ENCODE measurements around the gene RNF212B. TPM values are rescaled to one million over a fixed set of nuclear protein-coding genes. Genes with fewer than 3 reads are reported as not detected.
A peak's percentile ranks its signal among the peaks of the same experiment; 100 is the strongest.
"Not testable (repeated sequence)": the region's sequence is repeated elsewhere in the genome, so short reads cannot be mapped to it uniquely, and the experiment has no call there.

Gene RNF212B, protein sequence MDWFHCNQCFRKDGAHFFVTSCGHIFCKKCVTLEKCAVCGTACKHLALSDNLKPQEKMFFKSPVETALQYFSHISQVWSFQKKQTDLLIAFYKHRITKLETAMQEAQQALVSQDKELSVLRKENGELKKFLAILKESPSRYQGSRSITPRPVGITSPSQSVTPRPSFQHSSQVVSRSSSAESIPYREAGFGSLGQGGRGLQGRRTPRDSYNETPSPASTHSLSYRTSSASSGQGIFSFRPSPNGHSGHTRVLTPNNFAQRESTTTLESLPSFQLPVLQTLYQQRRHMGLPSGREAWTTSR
- not detected for total RNA-seq

DNA sequence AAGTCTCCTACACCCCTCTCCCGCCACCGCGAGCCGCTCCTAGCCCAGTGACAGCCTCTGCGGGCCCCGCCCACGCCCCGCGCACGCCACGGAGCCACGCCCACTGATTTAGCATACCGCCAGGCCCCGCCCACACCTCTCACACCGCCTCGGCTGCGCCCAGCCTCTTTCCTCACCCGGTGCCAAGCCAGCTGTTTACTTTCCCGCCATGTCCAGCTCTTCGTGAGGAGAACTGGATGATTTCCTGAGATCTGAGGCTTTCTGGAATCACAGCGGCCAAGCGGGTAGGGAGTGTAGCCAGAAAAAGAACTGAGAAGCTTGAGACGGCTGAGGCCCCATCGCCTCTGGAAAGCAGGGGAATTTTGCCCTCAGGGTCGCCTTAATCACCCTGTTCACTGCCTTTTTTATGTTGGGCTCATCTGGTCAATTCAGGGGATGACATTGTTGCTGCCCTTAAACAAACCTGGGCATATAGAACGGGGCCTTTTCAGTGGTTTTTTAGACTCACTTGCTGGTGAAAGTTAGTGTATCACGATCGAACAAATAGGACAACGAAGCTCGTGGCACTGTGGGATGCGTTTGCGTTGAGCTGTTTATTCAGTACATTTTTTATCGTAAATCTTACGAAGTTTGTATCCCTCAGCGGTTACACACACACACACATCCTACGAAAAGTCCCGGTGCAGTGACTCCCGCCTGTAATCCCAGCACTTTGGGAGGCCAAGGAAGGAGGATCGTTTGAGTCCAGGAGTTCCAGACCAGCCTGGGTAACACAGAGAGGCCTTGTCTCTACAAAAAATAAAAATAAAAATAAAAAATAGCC lies at the start of gene RNF212B:
Gene RNF212B, plus strand, starts transcription at position 165 of the 823 bp plus-strand sequence. CDS start 2,410 bp downstream, outside the sequence.
- H3K4me3 ChIP-seq, result peak within 1 kb of the TSS in 1 of 2 donors; percentile 34
- peak; percentile 97 for ATAC-seq

DNA sequence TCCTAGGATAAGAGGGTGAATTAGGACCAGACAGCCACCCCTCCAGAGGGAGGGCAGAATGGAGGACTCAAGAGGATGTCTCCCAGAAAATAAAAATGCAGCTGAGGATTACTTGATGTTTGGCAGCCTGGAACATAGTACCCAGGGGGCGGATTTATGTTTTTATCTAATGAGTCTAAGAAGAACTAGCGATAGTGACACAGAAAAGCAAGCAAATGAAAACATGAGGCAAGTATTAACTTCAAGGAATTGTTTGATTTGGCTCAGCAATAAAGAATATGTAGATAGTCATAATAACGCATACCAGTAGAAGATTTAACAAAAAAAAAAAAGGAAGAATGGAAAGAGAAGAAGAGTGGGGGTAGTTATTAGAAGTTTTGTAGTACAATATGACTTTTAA lies 44.3 kb upstream of the RNF212B start:
- Histone ChIP-seq H3K27me3 (no peaks in the 10 kb centered on the region), H3K4me3 (no peak overlapping the region), H3K27ac (no peak overlapping the region), H3K4me1 (no peaks in the 10 kb centered on the region), H3K36me3 (no peaks in the 10 kb centered on the region), H3K9me3 (no peaks in the 10 kb centered on the region)
- TF ChIP-seq EP300 (IDR thresholded peaks at IDR 0.05) (no peak), POLR2AphosphoS5 (IDR thresholded peaks at IDR 0.05) (no peak)
- 55 to 57% methylated on average over 3 of the region's 3 CpGs for WGBS, 2 donors (ENCODE audit: low coverage in 1 of 2)
- ATAC-seq, result no peak

More for the DNA sequence above, at the start of gene RNF212B:
- 36 to 39% methylated on average over 17 to 31 of the region's 39 CpGs for WGBS, 2 donors (ENCODE audit: low coverage in 1 of 2)
- TF ChIP-seq, protein P1, sequence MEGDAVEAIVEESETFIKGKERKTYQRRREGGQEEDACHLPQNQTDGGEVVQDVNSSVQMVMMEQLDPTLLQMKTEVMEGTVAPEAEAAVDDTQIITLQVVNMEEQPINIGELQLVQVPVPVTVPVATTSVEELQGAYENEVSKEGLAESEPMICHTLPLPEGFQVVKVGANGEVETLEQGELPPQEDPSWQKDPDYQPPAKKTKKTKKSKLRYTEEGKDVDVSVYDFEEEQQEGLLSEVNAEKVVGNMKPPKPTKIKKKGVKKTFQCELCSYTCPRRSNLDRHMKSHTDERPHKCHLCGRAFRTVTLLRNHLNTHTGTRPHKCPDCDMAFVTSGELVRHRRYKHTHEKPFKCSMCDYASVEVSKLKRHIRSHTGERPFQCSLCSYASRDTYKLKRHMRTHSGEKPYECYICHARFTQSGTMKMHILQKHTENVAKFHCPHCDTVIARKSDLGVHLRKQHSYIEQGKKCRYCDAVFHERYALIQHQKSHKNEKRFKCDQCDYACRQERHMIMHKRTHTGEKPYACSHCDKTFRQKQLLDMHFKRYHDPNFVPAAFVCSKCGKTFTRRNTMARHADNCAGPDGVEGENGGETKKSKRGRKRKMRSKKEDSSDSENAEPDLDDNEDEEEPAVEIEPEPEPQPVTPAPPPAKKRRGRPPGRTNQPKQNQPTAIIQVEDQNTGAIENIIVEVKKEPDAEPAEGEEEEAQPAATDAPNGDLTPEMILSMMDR (IDR thresholded peaks at IDR 0.05), result no peak
- TF ChIP-seq POLR2A (IDR thresholded peaks at IDR 0.05) (no peak), EP300 (IDR thresholded peaks at IDR 0.05) (no peak), POLR2AphosphoS5 (IDR thresholded peaks at IDR 0.05) (peak; percentile 69)
- Histone ChIP-seq H3K27me3 (no peaks in the 10 kb centered on the region), H3K4me1 (peaks cover 0 to 12% (median 0%) of the 10 kb centered on the region in 3 donors), H3K9me3 (no peaks in the 10 kb centered on the region), H3K36me3 (no peaks in the 10 kb centered on the region), H3K27ac (peak within 1 kb of the TSS in 3 of 4 donors; percentile 55 to 71 (median 69))

DNA sequence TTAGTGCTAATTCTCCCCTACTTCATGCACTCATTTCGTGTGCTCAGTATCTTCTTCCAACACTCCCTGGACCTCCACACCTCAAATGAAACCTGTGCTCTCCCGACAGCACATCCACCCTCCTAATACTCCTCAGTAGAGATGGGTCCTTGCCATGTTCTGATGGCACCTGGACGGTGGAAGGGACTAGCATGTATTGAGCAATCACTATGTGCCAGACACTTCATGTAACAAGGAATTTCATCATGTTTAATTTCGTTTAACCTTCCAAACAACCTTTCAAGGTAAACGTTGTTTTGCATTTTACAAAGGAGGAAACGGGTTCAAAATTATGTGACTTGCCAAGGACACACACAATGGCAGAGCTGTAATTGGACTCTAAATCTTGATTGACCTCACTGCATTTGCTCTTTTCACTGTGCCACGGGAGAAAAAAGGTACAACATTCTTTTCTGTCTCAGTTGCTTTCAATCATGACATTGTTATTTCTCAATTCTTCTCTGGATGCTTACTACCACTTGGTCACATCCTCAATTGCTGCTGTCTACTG lies 42.1 kb upstream of the RNF212B start:
- no peak for TF ChIP-seq POLR2AphosphoS5 (IDR thresholded peaks at IDR 0.05)
- no peak for TF ChIP-seq EP300 (IDR thresholded peaks at IDR 0.05)
- no peak for TF ChIP-seq POLR2A (IDR thresholded peaks at IDR 0.05)
- TF ChIP-seq, protein P1 (IDR thresholded peaks at IDR 0.05), result no peak
- 70 to 80% methylated on average over 6 to 7 of the region's 7 CpGs for WGBS, 2 donors (ENCODE audit: low coverage in 1 of 2)
- H3K36me3 ChIP-seq, result no peaks in the 10 kb centered on the region
- no peak overlapping the region for H3K27ac ChIP-seq
- H3K4me1 ChIP-seq, result no peaks in the 10 kb centered on the region
- H3K9me3 ChIP-seq, result no peaks in the 10 kb centered on the region
- ATAC-seq, result no peak
- H3K4me3 ChIP-seq, result no peak overlapping the region
- no peaks in the 10 kb centered on the region for H3K27me3 ChIP-seq

DNA sequence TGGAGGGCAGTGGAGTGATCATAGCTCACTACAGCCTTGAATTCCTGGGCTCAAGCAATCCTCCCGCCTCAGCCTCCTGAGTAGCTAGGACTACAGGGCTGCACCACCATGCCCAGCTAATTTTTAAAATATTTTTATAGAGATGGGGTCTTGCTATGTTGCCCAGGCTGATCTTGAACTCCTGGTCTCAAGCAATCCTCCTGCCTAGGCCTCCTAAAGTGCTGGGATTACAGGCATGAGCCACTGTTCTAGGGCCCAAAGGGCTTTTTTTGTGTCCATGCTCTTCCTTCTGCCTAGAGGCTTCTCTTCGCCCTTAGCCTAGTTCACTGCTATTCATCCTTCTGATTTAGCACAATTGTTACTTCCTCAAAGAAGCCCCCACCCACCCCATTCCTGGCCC lies 41.2 kb upstream of the RNF212B start:
- H3K27ac ChIP-seq, H3K27me3 ChIP-seq, H3K4me3 ChIP-seq, H3K4me1 ChIP-seq, H3K36me3 ChIP-seq, ATAC-seq, H3K9me3 ChIP-seq: not testable (repeated sequence)
- 100% methylated on average over 1 to 2 of the region's 2 CpGs for WGBS, 2 donors (ENCODE audit: low coverage in 1 of 2)

DNA sequence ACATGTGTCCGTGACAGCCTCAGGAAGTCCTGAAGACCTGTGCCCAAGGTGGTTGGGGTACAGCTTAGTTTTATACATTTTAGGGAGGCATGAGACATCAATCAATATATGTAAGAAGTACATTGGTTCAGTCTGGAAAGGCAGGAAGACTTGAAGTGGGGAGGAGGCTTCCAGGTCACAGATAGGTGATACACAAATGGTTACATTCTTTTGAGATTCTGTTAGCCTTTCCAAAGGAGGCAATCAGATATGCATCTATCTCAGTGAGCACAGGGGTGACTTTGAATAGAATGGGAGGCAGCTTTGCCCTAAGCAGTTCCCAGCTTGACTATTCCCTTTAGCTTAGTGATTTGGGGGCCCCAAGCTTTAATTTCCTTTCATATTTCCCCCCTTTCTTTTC lies 38.6 kb upstream of the RNF212B start:
- H3K27ac ChIP-seq, H3K4me1 ChIP-seq, H3K4me3 ChIP-seq, H3K36me3 ChIP-seq, H3K27me3 ChIP-seq, ATAC-seq, H3K9me3 ChIP-seq: not testable (repeated sequence)
- WGBS, 2 donors (ENCODE audit: low coverage in 1 of 2), result 77% methylated on average over 1 of the region's 1 CpG; no CpG with 5 or more reads in 1 of the 2 donors

DNA sequence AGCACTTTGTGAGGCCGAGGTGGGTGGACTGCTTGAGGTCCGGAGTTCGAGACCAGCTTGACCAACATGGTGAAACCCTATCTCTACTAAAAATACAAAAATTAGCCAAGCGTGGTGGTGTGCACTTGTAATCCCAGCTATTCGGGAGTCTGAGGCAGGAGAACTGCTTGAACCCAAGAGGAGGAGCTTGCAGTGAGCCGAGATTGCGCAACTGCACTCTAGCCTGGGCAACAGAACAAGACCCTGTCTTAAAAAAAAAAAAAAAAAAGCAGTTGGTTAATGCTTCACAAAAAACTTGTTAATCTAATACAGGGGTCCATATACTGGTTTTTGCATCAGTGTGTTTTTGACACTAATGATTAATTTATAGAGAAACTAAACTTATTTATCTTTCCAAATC lies 35.7 kb upstream of the RNF212B start:
- Histone ChIP-seq H3K9me3 (no peaks in the 10 kb centered on the region), H3K27me3 (peaks cover 1% of the 10 kb centered on the region), H3K36me3 (no peaks in the 10 kb centered on the region), H3K4me3 (no peak overlapping the region), H3K4me1 (no peaks in the 10 kb centered on the region), H3K27ac (no peak overlapping the region)
- WGBS, 2 donors (ENCODE audit: low coverage in 1 of 2), result 87 to 95% methylated on average over 3 to 7 of the region's 7 CpGs
- ATAC-seq, result no peak
- TF ChIP-seq, protein P1 (IDR thresholded peaks at IDR 0.05), result no peak
- TF ChIP-seq POLR2AphosphoS5 (IDR thresholded peaks at IDR 0.05) (no peak), POLR2A (IDR thresholded peaks at IDR 0.05) (no peak), EP300 (IDR thresholded peaks at IDR 0.05) (no peak)

All from gastroesophageal sphincter (tissue), 4 donors.